Mesendoderm (in vitro differentiated cells): Measurements from ENCODE around the gene PDIA4.

Experiments used
- DNase-seq: peaks from one replicate; pipeline ENCODE4 v3.0.0; 2013
- H2AK5ac ChIP-seq: 2 replicates; pipeline ENCODE4 v1.6.1; 2013; ENCODE audit warnings: low read length, inconsistent platforms
- H2BK120ac ChIP-seq: 2 replicates; pipeline ENCODE4 v1.6.1; 2013; ENCODE audit warnings: low read depth, mild to moderate bottlenecking, low read length, moderate library complexity, mixed read lengths
- H2BK15ac ChIP-seq: replicated peaks from 2 replicates; pipeline ENCODE4 v1.6.1; 2013; ENCODE audit warnings: low read depth, mild to moderate bottlenecking, moderate library complexity
- H2BK5ac ChIP-seq: 2 replicates; pipeline ENCODE4 v1.6.1; 2013; ENCODE audit warnings: low read length, inconsistent platforms
- H3K18ac ChIP-seq: 2 replicates; pipeline ENCODE4 v1.6.1; 2013; ENCODE audit warnings: mild to moderate bottlenecking, low read length, mixed read lengths
- H3K23ac ChIP-seq: one replicate; pipeline ENCODE4 v1.6.1; 2013; ENCODE audit warnings: low read length
- H3K27ac ChIP-seq: 2 replicates; pipeline ENCODE4 v1.5.1; 2013; ENCODE audit warnings: low read depth, mild to moderate bottlenecking, inconsistent platforms, low read length, moderate library complexity
- H3K27me3 ChIP-seq: 2 replicates; pipeline ENCODE4 v1.6.1; 2013; ENCODE audit warnings: low read length, control low read depth, mild to moderate bottlenecking, inconsistent platforms; ENCODE audit not compliant: insufficient read depth, poor library complexity
- H3K36me3 ChIP-seq: 2 replicates; pipeline ENCODE4 v1.6.1; 2013; ENCODE audit warnings: low read length, inconsistent platforms; ENCODE audit not compliant: control insufficient read depth, insufficient read depth
- H3K4ac ChIP-seq: one replicate; pipeline ENCODE4 v1.6.1; 2013; ENCODE audit warnings: low read depth, mild to moderate bottlenecking, low read length, moderate library complexity
- H3K4me1 ChIP-seq: 2 replicates; pipeline ENCODE4 v1.6.1; 2013; ENCODE audit warnings: low read depth, low read length, inconsistent platforms; ENCODE audit not compliant: control insufficient read depth
- H3K4me2 ChIP-seq: 2 replicates; pipeline ENCODE4 v1.6.1; 2013; ENCODE audit warnings: low read length
- H3K4me3 ChIP-seq: 2 replicates; pipeline ENCODE4 v1.5.1; 2013; ENCODE audit warnings: mild to moderate bottlenecking, low read length
- H3K56ac ChIP-seq: one replicate; pipeline ENCODE4 v1.6.1; 2013; ENCODE audit warnings: low read length
- H3K79me1 ChIP-seq: 2 replicates; pipeline ENCODE4 v1.6.1; 2013; ENCODE audit warnings: low read length, inconsistent platforms
- H3K79me2 ChIP-seq: 2 replicates; pipeline ENCODE4 v1.6.1; 2013; ENCODE audit warnings: mild to moderate bottlenecking, low read length; ENCODE audit not compliant: control insufficient read depth, insufficient read depth
- H3K9ac ChIP-seq: 2 replicates; pipeline ENCODE4 v1.6.1; 2013; ENCODE audit warnings: low read length, inconsistent platforms
- H4K5ac ChIP-seq: one replicate; pipeline ENCODE4 v1.6.1; 2013; ENCODE audit warnings: low read length
- H4K8ac ChIP-seq: one replicate; pipeline ENCODE4 v1.6.1; 2013; ENCODE audit warnings: low read depth, mild to moderate bottlenecking, control low read depth, low read length, moderate library complexity
- WGBS: extraction: QIAGEN DNeasy Blood & Tissue Kit; methylation state at CpG from one replicate; pipeline ENCODE4 v1.1.7; 2013; ENCODE audit warnings: low lambda C conversion rate, missing lambda C conversion rate; ENCODE audit not compliant: insufficient coverage; ENCODE audit errors: extremely low coverage; 5-methylcytosine and 5-hydroxymethylcytosine counted together

Gene PDIA4

DNA sequence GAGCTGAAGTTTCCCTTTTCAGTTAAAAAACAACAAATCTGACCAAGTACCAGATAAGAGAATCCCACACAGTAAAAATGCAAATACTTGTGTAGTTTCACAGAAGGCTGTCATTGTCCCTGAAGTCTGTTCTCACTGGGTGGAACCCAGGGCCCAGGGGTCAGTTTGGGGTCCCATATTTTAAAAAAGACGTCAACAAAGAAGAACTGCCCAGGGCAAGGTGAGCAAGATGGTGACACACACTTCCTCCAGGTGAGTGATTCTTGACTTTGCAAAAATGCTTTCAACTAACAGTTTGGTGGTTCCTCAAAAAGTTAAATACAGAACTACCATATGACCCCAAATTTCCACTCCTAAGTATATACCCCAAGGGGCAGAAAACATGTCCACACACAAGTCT, 36.8 kb downstream of the PDIA4 start:
- Histone ChIP-seq H3K9ac (no peak overlapping the region), H3K56ac (no peak overlapping the region), H3K36me3 (no peaks in the 10 kb centered on the region), H2AK5ac (no peak overlapping the region), H3K18ac (no peak overlapping the region), H4K5ac (no peak overlapping the region), H4K8ac (no peak overlapping the region), H3K4ac (no peak overlapping the region), H3K4me1 (no peaks in the 10 kb centered on the region), H3K4me3 (no peak overlapping the region), H2BK120ac (no peak overlapping the region), H3K79me2 (no peaks in the 10 kb centered on the region), H3K23ac (no peak overlapping the region), H3K27ac (no peak overlapping the region), H3K4me2 (no peak overlapping the region), H2BK5ac (no peak overlapping the region), H2BK15ac (no peak overlapping the region), H3K79me1 (no peaks in the 10 kb centered on the region), H3K27me3 (no peaks in the 10 kb centered on the region)
- DNase-seq, result no peak
- WGBS, result no CpG with 5 or more reads among the region's 1 CpG

DNA sequence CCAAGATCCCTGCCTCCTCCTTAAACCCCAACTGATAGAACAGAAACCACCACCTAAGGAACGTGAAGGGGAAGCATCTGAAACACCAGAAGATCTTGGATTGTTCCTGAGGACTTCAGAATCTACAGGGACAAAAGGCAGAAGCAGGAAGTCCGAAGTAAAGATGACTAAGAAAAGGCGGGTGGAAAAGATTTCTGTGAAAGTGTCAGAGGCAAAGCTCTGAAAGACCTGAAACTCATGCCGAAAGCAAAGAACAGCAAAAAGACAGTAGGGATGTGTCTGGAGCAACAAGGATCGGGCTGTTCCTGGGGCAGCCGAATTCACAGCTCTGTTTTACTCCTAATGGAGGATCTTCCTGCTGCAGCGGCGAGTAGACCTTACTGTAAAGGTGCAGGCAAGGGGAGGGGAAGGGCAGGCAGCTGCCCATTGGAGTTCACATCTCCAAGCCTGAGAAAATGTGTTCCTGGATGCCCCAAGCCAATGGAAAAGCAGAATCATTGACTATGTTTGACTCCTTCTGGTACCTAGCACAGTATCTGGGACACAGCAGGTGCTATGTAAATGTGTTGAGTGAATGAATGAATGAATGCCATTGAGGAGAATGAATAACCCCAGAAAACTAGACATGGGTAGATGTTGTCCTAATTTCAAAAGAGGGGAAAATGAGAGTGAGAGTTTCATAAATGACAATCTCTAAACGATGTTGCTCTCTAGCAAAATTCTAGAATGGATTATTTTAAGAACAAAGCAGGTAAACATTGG, 40.4 kb downstream of the PDIA4 start:
- Histone ChIP-seq H3K56ac (peak overlapping the region; percentile 85), H4K5ac (no peak overlapping the region), H2AK5ac (no peak overlapping the region), H3K79me1 (no peaks in the 10 kb centered on the region), H3K4me1 (no peaks in the 10 kb centered on the region), H3K4me2 (peak overlapping the region; percentile 83), H2BK5ac (no peak overlapping the region), H2BK120ac (no peak overlapping the region), H3K36me3 (no peaks in the 10 kb centered on the region), H4K8ac (no peak overlapping the region), H3K4ac (no peak overlapping the region), H3K23ac (no peak overlapping the region), H3K9ac (peak overlapping the region; percentile 70), H3K4me3 (peak overlapping the region; percentile 34), H3K27ac (peak overlapping the region; percentile 20), H2BK15ac (no peak overlapping the region), H3K27me3 (no peaks in the 10 kb centered on the region), H3K18ac (peak overlapping the region; percentile 34), H3K79me2 (no peaks in the 10 kb centered on the region)
- peak; percentile 57 for DNase-seq
- WGBS, result no CpG with 5 or more reads among the region's 9 CpGs

DNA sequence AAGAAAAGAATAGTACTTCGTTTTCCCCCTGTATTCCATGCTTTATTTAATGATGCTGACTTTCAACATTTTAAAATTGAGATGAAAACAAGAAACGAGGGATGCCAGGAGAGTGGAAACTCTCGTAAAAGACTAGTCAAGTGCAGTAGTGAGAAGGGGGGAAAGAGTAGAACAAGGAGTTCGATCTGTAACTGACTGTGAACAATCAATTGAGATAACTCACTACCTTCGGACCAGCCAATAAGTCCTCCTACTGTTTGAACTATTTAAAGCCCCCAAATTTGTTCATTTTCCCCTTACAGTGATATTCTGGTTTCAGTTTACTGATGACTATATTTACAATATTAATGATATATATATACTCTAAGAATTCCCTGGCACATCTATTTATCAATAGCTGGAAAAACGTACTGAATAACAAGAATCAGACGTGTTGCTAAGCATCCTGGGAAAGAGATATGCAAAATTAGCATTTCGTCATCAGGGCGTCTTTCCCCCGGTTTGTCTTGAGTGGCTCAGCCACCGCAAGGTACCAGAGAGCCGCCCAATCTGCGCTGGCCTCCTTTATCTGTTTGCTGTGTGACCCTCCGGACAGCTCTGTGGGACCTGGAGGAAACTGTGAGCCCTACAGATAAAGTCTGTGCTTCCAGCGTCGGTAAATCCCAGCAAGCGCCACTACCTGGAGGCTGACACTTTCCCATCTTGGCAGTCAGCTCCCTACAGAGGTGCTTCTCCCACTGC, 41.1 kb downstream of the PDIA4 start:
- Histone ChIP-seq H2BK5ac (no peak overlapping the region), H3K79me1 (no peaks in the 10 kb centered on the region), H2AK5ac (no peak overlapping the region), H2BK120ac (no peak overlapping the region), H3K4me1 (no peaks in the 10 kb centered on the region), H3K27me3 (no peaks in the 10 kb centered on the region), H3K4ac (no peak overlapping the region), H4K5ac (no peak overlapping the region), H3K79me2 (no peaks in the 10 kb centered on the region), H3K4me3 (peak overlapping the region; percentile 34), H3K18ac (no peak overlapping the region), H3K36me3 (no peaks in the 10 kb centered on the region), H3K23ac (no peak overlapping the region), H3K27ac (peak overlapping the region; percentile 20), H3K56ac (peak overlapping the region; percentile 85), H2BK15ac (no peak overlapping the region), H3K4me2 (peak overlapping the region; percentile 83), H3K9ac (peak overlapping the region; percentile 70), H4K8ac (no peak overlapping the region)
- no CpG with 5 or more reads among the region's 17 CpGs for WGBS
- DNase-seq, result peak; percentile 98

DNA sequence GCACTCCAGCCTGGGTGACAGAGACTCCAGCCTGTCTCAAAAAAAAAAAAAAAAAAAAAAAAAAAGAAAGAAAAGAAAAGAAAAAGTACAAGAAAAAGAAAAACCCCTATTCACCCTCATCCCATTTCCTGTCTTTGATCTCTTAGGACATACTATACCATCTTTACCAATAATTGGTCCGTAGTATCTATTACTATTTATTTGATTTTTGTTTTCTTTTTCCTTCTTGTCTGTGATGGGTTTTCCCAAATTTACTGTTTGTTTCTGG, 41.6 kb downstream of the PDIA4 start:
- Histone ChIP-seq H3K4me1 (no peaks in the 10 kb centered on the region), H2AK5ac (no peak overlapping the region), H3K27me3 (no peaks in the 10 kb centered on the region), H3K23ac (no peak overlapping the region), H3K18ac (no peak overlapping the region), H3K27ac (no peak overlapping the region), H3K56ac (no peak overlapping the region), H3K36me3 (no peaks in the 10 kb centered on the region), H2BK120ac (no peak overlapping the region), H3K79me2 (no peaks in the 10 kb centered on the region), H3K79me1 (no peaks in the 10 kb centered on the region), H4K8ac (no peak overlapping the region), H3K9ac (no peak overlapping the region), H3K4me2 (no peak overlapping the region), H2BK5ac (no peak overlapping the region), H4K5ac (no peak overlapping the region), H3K4ac (no peak overlapping the region), H3K4me3 (no peak overlapping the region), H2BK15ac (no peak overlapping the region)
- DNase-seq, result no peak
- no CpG with 5 or more reads among the region's 1 CpG for WGBS

DNA sequence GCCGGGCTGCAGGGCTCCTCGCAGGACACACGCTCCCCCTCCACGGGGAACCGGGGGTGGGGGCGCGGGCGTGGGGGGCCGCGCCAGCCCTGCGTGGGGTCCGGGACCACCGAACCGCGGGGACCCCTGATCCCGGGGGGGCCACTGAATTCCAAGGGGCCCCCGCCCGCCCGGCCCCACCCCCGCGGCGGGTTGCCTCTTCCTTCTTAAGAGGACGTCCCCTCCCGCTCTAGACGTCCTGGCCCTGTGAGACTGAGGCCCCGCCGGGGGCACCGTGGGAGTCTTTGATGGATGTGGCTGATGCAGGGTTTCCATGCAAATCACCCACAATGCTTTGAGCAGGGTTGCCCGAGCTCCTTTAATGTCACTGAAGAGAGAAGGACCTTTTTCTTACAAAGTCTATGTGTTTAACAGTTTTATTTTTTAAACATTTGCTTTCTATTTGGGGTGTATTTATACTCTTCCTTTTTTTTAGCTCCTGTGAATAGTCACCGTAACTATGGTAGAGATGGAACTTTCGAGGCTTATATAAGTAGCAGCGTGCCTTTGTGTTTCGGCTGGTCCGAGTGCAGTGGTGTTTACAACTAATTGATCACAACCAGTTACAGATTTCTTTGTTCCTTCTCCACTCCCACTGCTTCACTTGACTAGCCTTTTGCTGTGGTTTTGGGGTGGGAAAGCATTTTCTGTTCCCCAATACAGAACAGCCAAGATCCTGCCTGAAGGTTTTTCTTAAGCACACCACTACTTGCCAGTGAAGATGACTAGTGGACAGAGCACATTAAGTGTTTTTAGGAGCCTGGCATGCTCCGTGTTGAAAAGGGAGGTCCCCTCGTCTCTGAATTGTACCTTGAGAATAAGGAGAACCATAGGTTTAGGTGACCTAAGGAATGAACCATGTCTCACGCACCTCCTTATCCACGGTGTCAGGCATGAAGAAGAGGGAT, 44.8 kb downstream of the PDIA4 start:
- Histone ChIP-seq H3K36me3 (no peaks in the 10 kb centered on the region), H3K56ac (peak overlapping the region; percentile 30), H3K79me2 (no peaks in the 10 kb centered on the region), H3K4me1 (no peaks in the 10 kb centered on the region), H2AK5ac (no peak overlapping the region), H4K8ac (no peak overlapping the region), H3K27me3 (no peaks in the 10 kb centered on the region), H2BK5ac (no peak overlapping the region), H3K79me1 (no peaks in the 10 kb centered on the region), H3K9ac (peak overlapping the region; percentile 18), H3K18ac (no peak overlapping the region), H3K4me3 (peak overlapping the region; percentile 49), H2BK120ac (no peak overlapping the region), H3K4me2 (peak overlapping the region; percentile 21), H3K27ac (no peak overlapping the region), H4K5ac (no peak overlapping the region), H2BK15ac (no peak overlapping the region), H3K4ac (no peak overlapping the region), H3K23ac (no peak overlapping the region)
- WGBS, result no CpG with 5 or more reads among the region's 38 CpGs
- DNase-seq, result peak; percentile 96
